Smooth muscle cell of the brain vasculature (primary cell): Measurements from ENCODE around the gene CAMK2D.

ENCODE experiments used
- DNase-seq: peaks from one replicate; pipeline ENCODE4 v3.0.0-alpha.2; 2012; ENCODE audit warnings: low read depth, low spot score

The CAMK2D gene

DNA sequence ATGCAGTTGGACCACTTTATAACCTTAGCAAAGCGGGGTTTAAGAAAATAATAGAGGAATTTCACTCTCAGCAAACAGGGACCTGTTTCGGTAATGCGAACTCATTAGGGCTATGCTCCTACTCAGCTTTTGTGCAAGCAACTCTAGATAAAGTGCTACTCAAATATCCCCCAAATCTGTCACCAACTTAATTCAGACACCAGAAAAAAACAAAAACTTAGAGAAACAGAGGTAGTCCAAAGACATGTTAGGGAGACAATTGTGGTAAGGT lies 123.0 kb downstream of the CAMK2D start:
- no peak for DNase-seq

DNA sequence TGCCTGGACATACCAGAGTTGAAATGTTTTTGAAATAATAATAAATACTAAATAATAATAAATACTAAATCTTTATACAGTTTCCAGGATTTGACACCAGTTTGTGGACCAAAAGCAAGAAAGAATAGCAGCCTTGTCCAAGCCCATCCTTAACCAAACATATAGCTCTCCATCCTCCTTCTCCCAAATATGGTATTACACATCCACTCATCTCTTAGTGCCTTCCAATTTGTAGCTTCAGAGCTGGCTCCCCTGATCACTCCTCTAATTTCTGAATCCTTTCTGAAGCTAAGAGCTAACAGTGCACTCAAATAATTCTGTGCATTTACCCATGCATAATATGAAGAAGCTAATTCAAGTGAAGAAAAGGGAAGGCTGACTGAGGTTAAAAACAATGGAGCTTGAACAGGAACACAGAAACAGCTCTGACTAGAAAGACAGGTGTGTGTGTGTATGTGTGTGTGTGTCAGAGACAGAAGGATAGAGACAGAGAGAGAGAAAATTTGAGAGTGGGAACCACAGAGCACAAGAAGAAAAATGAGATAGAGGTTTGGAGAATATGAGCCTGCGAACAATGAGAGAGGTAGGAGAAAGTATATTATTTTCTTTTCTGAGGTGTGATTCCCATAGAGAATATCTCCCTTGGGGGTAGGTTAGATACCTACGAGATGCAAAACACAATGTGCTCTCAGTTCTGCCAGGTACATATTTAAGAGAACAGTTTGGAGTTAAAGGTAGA lies 123.5 kb downstream of the CAMK2D start:
- no peak for DNase-seq

DNA sequence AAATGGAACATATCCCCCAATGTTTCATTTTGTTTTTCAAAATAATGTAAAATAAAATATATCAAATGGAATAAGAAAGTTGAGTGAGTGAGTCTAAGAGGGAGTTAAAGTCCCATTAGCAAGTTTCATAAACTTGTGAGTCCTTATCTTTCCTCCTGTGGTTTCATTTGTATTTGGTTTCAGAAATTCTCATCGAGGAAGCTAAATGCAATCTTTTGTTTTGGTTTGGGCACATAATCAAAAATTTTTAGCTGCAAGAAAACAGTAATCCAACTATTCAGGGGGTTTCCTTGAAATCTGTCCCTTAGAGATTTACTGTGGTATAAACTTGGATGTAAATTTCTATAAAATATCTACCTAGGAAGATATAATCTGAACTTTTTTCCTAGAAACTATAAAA lies 124.2 kb downstream of the CAMK2D start:
- no peak for DNase-seq

DNA sequence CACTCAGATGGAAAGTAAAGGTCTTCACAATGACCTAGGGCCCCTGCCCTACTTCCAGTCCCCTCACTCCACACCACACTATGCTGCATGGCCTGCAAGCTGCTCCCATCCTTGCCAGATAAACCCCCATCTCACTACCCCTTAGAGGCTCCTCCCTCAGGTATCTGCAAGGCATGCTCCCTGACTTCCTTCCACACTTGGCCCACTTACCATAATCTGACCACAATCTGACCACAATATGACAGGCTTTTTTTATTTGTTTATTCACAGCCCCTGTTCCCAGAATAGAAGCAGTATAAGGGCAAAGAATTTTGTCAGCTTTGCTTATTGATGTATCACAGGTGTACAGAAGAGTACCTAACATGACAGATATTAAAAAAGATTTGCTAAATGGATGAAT lies 124.7 kb downstream of the CAMK2D start:
- DNase-seq = no peak

DNA sequence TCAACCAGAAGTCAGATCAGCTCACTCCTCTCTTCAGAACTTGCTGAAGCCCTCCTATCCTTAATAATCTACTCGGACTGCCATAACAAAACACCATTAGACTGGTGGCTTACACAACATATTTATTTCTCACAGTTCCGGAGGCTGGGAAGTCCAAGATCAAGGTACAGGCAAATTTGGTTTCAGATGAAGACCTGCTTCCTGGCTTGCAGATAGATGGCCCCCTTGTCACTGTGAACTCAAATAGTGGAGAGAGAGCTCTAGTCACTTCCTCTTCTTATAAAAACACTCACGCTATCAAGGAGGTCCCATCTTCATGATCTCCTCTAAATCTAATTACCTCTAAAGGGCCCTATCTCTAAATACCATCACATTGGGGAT lies 125.1 kb downstream of the CAMK2D start:
- DNase-seq = no peak

DNA sequence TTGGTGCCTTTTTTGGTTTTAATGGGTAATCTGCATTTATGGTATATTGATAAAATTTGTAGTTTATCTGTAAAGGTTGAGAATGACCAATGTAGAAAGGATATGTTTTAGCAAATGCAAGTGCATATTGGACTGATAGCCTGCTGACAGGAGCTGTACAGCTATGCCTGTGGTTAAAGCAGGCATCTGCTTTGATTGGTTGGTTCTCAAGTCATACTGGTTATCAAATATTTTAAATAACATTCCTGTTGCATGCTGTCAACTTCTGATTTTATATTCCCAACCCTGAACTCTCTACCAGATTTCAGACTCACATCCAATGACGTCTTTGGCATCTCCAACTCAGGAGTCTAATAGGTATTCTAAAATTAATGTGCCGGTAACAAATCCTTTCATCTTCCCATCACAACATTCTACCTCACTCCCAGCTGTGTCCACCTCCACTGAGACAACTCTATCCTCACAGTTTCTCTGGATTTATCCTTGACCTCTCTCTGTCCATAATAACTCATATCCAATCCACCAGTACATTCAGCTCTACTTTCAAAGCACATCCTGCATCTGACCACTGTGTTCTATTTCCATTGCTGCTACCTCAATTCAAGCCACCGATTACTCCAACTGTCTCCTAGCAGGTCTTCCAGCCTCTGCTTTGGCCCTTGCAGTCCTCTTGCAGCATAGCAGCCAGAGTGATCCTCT lies 125.7 kb downstream of the CAMK2D start:
- DNase-seq = no peak

DNA sequence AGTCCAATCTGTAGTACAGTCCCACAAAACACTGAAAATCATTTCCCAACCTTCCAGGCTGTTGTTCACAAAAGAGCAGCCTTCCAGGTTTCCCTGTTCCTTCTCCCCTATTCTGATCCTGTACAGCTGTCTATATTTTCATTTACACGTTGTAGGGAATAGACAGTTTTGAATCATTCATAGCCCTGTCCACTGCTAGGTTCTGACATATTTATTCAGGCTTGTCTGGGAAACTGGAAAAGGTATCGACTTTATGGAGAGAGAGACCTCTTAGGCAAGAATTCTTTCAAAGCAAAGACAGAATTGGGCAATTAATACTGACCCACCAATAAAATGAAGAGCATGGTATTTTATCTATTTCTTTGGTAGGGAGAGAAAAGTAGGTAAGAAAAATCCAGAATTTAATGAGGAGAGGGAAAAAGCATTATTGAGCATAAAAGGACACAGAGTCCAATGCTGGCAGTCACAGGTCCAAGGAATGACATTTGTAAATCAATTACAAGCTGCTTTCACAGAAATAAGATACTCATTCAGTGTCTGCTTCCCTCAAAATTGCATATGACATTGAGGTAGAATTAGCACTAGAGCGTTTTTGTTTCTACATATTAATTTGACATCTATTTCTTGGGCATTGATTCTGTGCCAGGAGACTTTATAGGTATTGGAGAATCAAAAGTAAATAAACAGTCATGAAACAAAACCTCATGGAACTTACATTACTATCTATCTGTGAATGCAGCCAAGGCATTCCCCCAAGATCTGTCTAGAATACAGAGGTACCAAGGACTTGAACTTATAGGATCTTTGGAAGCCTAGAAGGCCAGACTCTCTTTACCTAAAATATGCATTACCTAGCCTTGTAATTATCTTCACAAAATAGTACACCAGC lies 127.2 kb downstream of the CAMK2D start:
- no peak for DNase-seq

DNA sequence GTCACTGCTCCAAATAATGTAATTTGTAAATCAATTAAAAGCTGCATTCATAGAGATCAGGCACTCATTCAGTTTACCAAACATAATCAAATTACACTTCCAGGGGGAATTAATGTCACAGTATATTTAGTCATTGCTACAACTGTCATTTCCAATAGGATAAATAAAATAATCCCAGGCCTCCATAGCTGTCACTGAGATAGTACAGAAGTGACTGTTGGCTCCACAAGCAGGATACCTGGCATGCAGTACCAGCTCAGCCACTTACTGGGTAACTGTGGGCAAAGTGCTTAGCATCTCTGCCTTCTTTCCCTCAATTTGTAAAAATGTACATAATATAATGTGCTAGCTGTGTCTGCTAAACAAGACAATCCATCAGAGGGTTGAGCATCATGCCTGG lies 128.1 kb downstream of the CAMK2D start:
- no peak for DNase-seq

DNA sequence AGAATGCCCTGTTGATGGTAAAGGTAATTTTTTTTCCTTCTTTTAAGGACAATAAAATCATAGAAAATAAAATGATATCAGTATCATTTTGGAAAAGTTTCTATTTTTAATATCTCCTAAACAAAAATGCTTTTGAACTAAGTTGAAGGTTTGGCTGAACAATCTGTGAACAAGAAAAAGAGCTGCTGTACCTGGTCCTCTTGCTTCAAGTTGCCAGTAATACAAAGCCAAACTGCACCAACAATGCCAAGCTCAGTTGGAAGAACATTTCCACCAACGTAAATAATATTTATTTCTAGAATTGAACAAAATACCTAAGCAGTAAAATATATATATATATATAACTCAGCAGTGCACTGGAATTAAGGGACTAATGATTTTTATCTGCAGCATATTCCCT lies 132.8 kb downstream of the CAMK2D start:
- DNase-seq = no peak

DNA sequence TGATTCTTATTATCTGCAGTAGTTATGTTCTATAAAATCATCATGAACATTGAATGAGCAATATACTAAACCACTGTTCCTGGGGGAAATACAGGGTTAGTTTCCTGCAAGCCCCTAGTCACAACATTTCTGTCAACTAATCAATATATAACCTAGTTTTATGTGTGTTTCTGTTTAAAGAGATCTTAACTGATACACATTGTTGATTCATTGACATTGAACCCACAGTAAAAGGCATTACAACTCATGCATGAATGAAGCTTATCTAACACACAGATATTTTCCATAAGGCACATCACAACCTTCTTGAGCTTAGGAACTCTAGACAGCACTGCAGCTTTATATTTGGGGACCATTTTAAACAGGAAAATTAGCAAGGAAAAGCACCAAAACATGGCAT lies 134.2 kb downstream of the CAMK2D start:
- no peak for DNase-seq

DNA sequence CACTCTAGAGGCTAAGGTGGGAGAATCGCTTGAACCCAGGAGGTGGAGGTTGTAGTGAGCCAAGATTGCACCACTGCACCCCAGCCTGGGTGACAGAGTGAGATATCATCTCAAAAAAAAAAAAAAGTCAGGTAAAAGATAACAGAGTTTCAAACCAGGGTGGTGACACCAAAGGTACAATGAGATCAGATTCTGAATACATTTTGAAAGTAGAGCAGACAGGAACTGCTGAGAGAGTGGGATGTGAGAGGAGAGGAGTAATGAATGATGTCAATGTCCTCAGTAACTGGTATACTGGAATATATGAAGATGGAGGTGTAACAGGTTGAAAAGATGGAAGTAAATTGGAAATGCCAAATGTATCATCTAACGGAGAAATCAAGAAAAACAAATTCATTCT lies 135.6 kb downstream of the CAMK2D start:
- DNase-seq = no peak

DNA sequence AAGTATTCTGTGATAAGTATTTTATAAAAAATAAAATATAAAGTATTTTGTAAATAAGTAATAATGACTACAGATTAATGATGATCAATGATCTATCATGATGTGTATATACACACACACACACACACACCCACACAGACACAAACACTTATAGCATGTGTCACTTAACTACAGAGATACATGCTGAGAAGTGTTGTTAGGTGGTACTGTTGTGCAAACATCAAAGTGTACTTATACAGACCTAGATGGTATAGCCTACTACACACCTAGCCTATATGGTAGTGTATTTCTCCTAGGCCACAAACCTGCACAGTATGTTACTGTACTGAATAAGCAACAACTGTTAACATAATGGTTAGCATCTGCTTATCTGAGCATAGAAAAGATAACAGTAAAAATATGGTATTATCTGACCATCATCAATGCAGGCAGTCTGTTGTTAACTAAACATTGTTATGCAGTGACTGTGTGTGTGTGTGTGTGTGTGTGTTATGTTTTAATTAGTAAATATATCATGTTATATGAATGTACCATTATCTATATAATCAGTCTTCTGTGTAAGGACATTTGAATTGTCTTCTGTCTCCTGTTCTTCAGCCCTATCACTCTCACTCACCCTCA lies 138.2 kb downstream of the CAMK2D start:
- DNase-seq = no peak

DNA sequence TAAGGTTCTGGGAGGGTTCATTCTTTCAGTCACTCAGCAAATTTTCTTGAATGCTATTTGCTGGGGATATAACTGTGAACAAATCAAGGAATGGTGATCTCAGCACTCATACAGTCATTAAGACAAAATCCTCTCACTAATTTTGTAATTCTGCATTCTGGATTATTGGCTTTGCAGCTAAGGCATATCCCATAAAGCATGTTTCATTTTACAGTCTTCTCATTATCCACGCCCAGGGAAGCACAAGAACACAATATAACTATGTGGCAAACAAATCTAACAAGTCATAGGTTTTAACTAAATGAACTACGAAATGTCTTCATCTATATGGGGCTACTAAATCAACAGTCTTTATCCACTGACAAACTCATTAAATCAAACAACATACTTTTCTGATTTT lies 139.9 kb downstream of the CAMK2D start:
- no peak for DNase-seq

DNA sequence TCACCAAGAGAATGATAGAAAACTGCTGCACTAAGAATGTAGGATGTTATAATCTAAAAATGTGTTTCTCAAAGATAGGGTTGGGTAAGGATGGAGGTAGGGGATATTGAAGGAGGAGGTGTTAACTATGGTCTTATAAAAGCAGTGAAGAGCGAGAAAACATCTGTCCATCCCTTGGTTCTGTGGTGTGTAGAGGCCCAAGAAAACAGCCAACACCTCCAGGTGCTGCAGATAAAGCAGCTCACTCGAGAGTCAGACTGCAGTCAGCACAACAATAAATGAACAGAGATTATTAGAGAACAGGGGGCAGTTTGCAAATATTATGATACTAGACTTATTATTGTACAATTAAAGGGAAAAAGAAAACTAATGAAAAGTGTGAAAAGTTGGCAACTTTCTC lies 141.5 kb downstream of the CAMK2D start:
- no peak for DNase-seq

DNA sequence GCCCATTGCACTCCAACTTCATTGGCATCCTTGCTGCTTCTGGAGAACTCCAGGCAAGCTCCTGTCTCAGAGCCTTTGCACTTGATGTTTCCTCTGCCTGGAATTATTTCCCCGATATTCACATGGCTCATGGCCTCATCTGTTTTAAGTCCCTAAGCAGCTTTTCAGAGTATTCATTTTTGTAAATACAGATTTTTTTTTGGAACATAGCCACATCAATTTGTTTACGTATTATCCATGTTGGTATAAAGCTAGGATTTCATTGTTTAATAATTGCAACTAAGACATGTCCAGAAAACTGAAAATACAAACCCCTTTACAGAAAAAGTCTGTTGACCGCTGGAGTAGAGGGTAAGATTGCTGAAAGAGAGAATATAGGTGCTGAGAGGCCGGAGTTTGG lies 142.0 kb downstream of the CAMK2D start:
- no peak for DNase-seq

DNA sequence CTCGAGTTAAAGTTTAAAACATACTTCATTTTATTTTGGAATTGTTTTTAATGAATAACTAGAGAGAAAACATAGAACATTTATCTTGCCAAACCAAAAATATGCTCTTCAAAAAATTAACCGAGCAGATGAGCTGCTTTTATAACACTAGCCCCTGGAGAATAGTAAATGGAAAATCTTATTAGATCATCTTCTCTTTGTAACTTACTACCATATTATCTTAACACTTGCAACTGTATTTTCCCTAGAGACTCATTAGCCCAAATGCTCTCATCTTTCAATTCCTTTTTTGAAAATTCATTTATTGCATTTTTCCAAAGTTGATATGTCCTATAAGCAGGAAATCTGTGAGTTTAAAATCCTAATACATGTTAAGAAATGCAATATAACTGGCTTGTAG lies 143.3 kb downstream of the CAMK2D start:
- DNase-seq = no peak

DNA sequence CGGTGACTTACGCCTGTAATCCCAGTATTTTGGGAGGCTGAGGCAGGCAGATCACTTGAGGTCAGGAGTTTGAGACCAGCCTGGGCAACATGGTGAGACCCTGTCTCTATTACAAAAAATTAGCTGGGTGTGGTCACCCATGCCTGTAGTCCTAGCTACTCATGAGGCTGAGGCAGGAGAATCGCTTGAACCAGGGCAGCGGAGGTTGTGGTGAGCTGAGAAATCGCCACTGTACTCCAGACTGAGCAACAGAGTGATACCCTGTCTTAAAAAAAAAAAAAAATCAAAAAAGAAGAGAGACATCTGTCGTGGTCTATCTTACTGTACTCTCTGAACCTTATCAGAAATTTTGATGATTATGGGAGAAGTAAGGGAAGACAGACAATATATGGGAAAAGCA lies 144.3 kb downstream of the CAMK2D start:
- DNase-seq = no peak

DNA sequence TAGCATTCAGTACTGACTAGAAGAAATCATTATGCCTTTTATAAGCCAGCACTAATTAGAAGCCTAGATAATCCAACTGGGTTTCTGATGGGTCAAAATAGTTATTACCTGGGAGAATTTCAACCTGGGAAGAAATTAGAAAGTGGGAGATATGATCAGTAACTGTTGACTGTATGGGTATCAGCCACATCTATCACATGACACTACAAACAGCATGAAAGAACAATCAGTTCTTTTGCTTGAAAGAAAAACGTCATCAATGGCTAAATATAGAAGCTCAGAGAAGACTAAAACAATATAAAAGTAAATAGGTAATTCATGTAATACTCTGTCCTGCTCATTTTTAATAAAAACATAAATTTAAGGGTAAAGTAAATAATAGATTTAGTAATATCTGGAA lies 145.1 kb downstream of the CAMK2D start:
- no peak for DNase-seq

DNA sequence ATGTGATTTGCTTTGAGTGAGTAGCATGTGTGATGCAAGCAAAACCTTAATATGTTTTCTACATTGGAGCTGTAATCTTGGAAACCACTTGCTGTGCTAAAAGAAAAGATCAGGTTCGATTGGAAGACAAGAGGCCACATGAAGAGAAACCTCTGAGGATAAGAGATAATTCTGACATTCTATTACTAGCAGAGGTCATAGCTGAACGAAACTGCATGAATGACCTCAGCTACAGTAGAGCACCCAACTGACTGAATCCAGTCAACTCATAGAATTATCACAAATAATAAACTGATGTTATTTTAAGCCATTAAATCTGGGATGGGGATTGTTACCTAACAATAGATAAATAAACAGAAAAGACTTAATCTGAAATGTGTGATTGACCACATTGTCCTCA lies 147.1 kb downstream of the CAMK2D start:
- DNase-seq = no peak

DNA sequence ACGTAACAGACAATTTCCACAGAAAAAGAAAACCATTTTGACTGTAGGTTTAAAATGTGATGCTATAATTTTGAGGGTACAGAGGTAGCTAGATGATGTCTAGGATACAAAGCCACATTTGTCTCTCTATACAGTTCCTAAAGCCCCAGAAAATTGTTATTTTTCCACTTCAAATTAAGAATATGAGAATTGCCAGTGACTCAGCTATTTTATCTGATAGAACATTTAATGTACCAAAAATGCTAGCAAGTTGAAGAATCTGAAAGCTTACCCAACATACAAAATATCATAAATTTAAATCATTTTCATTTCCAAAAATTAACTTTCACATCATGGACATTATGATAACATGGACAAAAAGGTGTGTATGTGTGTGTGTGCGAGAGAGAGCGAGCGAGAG lies 148.0 kb downstream of the CAMK2D start:
- no peak for DNase-seq

DNA sequence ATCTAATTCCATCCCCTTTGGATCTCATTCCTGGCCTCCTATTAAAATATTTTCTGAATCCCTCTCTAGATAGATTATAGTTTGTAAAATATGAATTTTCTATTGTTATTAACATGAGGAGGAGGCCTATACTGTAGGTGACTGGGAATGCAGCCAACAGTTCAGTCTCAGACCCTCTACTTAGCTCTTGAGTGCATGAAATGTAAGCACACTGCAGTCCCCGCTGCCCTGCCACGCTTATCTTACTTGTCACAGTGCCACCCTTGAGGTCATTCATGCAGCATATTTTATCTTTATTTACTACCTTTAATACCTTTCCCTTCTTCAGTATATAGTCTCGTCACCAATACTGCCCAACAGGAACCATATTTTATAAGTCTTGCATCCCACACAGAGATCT lies 151.0 kb downstream of the CAMK2D start:
- no peak for DNase-seq

DNA sequence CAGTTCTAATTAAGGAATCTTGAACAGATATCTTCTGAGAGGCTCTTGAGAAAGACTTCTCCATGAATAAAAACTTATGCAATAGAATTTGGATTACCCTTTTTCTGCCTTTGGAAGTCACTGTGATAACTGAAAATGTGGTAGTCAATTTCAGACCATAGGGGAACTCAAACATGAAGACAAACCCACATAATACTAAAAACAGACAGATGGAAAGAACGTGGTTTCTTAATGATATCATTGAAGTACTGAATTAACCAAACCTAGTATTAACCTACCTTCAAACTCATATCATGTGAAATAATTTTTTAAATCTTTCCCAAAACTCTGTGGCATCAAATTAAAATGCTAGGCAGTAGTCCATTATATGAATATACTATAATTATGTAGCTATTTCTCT lies 153.5 kb downstream of the CAMK2D start:
- DNase-seq = no peak
